Thoracic aorta (tissue), 2 donors: ENCODE results near the gene P2RX7. TPM values are rescaled to one million over a fixed set of nuclear protein-coding genes. Genes with fewer than 3 reads are reported as not detected.

Experiments used
- ATAC-seq: fragments of 150-250 bp; one replicate; pipeline ENCODE4 v1.8.0; 2017; ENCODE audit warnings: low read depth; ENCODE audit not compliant: insufficient number of reproducible peaks, low FRiP score
- DNase-seq: peaks from one replicate; pipeline ENCODE4 v3.0.0-alpha.2; 2020; ENCODE audit warnings: low spot score
- H3K27ac ChIP-seq, 2 donors: fragments of 200-600 bp; sonication (generic); 1 replicate in 1 of 2; 2 replicates in 1 of 2; pipeline ENCODE4 v1.5.1; 2016; ENCODE audit warnings: mild to moderate bottlenecking in 2 of 2, moderate library complexity in 2 of 2
- H3K27me3 ChIP-seq: fragments of 200-600 bp; sonication (generic); replicated peaks from 2 replicates; pipeline ENCODE4 v1.6.0; 2016; ENCODE audit warnings: mild to moderate bottlenecking; ENCODE audit not compliant: insufficient read depth
- H3K36me3 ChIP-seq: fragments of 200-600 bp; sonication (generic); one replicate; pipeline ENCODE4 v1.5.1; 2016
- H3K4me1 ChIP-seq, 2 donors: fragments of 200-600 bp; sonication (generic); 1 replicate in 1 of 2; 2 replicates in 1 of 2; pipeline versions ENCODE4 v1.5.1 to v1.6.0; 2016; ENCODE audit warnings: low read depth in 2 of 2, mild to moderate bottlenecking in 1 of 2; ENCODE audit not compliant: control insufficient read depth in 1 of 2
- H3K4me3 ChIP-seq: fragments of 200-600 bp; sonication (generic); 2 replicates; pipeline ENCODE4 v1.5.1; 2016; ENCODE audit warnings: mild to moderate bottlenecking
- H3K9me3 ChIP-seq: fragments of 200-600 bp; sonication (generic); 2 replicates; pipeline ENCODE4 v1.5.1; 2016
- total RNA-seq, 2 donors: library from RNA; depleted of rRNA; stranded (reverse); fragments of >200 nt; gene quantifications; one replicate each; pipeline versions ENCODE4 v1.1.0 to v1.2.3, GENCODE V29; 2016
- TF ChIP-seq, protein P1 (sequence below): fragments of 200-600 bp; sonication (generic); IDR thresholded peaks from one replicate; pipeline ENCODE4 v1.5.1; 2019; ENCODE audit warnings: antibody characterized with exemption

P2RX7 gene
- total RNA-seq, 2 donors from 2014 or later, result 3.2 to 4.0 TPM

DNA sequence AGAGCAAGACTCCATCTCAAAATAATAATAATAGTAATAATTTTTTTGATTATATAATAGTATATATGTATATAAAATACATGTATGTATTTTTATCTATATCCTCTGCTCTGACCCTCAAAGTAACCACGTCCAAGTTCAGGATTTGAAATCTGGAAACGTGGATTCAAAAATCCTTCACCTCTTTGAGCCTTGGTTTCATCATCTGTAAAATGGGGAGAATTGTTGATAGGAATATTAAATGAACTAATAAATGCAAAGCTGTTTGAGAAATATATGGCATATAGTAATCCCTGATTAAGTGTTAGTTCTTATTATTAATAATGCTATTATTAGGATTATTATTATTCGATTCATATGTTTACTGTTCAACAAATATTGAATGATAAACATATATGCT is 2.6 kb downstream of the P2RX7 start:
- TF ChIP-seq, protein P1, sequence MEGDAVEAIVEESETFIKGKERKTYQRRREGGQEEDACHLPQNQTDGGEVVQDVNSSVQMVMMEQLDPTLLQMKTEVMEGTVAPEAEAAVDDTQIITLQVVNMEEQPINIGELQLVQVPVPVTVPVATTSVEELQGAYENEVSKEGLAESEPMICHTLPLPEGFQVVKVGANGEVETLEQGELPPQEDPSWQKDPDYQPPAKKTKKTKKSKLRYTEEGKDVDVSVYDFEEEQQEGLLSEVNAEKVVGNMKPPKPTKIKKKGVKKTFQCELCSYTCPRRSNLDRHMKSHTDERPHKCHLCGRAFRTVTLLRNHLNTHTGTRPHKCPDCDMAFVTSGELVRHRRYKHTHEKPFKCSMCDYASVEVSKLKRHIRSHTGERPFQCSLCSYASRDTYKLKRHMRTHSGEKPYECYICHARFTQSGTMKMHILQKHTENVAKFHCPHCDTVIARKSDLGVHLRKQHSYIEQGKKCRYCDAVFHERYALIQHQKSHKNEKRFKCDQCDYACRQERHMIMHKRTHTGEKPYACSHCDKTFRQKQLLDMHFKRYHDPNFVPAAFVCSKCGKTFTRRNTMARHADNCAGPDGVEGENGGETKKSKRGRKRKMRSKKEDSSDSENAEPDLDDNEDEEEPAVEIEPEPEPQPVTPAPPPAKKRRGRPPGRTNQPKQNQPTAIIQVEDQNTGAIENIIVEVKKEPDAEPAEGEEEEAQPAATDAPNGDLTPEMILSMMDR, result no peak
- no peak for ATAC-seq
- Histone ChIP-seq H3K27ac (no peak overlapping the region), H3K4me3 (no peak overlapping the region), H3K27me3 (no peaks in the 10 kb centered on the region), H3K4me1 (peaks cover 0 to 6% of the 10 kb centered on the region in 2 donors), H3K9me3 (no peaks in the 10 kb centered on the region), H3K36me3 (no peaks in the 10 kb centered on the region)
- DNase-seq, result no peak

DNA sequence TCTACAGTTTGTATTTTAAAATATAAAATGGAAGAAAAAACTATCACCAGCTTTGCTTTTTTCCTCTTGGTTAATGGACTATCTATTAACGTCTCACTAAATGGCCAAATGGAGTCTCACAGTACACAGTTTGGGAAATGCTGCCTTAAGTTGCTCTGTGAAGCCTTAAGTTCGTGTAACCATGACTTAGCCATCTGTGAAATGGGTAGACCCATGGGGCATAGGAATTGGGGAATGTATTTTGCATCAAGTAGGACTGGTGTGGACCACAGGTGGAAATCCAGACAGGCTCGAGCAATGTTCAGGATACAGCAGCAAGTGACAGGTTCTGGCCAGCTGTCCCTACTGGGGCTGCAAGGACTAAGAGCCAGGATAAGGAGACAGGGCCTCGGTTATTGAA is 4.8 kb downstream of the P2RX7 start:
- TF ChIP-seq, protein P1, result no peak
- H3K4me3 ChIP-seq, result no peak overlapping the region
- ATAC-seq (no peak), DNase-seq (no peak)
- no peaks in the 10 kb centered on the region for H3K9me3 ChIP-seq
- H3K36me3 ChIP-seq, result no peaks in the 10 kb centered on the region
- no peak overlapping the region for H3K27ac ChIP-seq
- peaks cover 0 to 6% of the 10 kb centered on the region in 2 donors for H3K4me1 ChIP-seq
- no peaks in the 10 kb centered on the region for H3K27me3 ChIP-seq

DNA sequence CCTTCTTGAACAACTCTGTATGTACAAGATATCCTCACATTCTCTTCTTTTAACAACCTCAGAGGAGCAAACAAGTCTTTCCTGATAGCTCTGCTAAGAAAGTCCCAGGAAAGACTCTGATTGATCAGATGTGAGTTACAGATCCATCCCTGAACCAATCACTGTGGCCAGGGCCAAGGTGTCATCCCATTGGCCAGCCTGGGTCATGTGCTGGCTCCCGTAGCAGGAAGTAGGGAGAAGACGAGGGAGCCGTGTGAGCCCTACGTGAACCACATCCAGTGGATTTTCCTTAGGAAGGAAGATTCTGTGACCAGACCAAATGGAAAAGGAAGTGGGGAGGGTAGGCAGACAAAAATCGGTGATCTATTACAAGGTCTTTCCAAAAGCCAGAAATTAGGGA is 5.6 kb downstream of the P2RX7 start:
- no peak overlapping the region for H3K4me3 ChIP-seq
- H3K27me3 ChIP-seq, result no peaks in the 10 kb centered on the region
- no peaks in the 10 kb centered on the region for H3K36me3 ChIP-seq
- H3K27ac ChIP-seq, result no peak overlapping the region
- H3K9me3 ChIP-seq, result no peaks in the 10 kb centered on the region
- ATAC-seq (no peak), DNase-seq (no peak)
- H3K4me1 ChIP-seq, result peaks cover 0 to 6% of the 10 kb centered on the region in 2 donors
- TF ChIP-seq, protein P1, result no peak

DNA sequence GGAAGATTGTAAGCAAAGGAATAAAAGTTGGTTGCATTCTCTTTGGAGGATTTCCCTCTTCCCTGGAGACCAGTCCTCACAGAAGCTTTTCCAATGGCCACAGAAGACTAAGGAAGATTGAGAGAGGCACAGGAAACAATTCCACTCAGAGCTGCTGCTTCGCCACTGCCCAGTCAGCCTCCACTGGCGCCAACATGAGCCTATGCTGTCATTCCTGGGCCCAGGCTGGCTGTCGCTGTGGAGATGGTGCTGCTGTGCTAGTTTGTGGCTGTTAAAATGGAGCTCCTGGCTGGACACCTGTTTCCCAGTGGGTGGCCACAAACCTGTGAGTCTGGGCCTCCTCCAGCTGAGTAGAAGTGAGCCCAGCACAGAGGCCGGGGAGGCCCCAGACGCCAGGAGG is 6.6 kb downstream of the P2RX7 start:
- no peaks in the 10 kb centered on the region for H3K4me1 ChIP-seq
- DNase-seq, result no peak
- TF ChIP-seq, protein P1, result no peak
- H3K27me3 ChIP-seq, result no peaks in the 10 kb centered on the region
- no peaks in the 10 kb centered on the region for H3K9me3 ChIP-seq
- no peaks in the 10 kb centered on the region for H3K36me3 ChIP-seq
- ATAC-seq, result no peak
- no peak overlapping the region for H3K27ac ChIP-seq
- no peak overlapping the region for H3K4me3 ChIP-seq

DNA sequence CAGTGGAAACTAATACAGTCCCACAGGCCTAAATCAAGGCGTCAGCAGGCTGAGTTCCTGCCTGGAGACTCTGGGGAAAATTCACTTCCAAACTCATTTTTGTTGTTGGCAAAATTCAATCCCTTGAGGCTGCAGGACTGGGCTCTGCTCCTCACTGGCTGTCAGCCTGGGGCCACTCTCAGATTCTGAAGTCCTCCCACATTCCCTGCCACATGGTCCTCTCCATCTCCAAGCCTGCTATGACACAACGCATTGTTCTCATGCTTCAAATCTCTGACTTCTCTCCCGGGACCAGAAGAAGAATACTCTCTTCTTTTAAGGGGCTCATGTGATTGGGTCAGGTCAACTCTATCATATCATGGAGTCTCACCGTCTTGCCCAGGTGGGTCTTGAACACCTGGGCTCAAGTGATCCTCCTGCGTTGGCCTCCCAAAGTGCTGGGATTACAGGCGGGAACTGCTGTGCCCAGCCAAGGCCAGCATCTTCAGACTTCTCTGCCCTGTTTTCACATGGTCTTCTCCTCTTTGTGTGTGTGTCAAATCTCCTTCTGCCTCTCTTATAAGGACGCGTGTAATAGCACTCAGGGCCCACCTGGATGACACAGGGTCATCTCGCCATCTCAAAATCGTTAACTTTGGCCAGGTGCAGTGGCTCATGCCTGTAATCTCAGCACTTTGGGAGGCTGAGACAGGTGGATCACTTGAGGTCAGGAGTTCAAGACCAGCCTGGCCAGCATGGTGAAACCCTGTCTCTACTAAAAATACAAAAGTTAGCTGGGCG is 9.7 kb downstream of the P2RX7 start:
- ATAC-seq (no peak), DNase-seq (no peak)
- no peaks in the 10 kb centered on the region for H3K9me3 ChIP-seq
- H3K36me3 ChIP-seq, result no peaks in the 10 kb centered on the region
- TF ChIP-seq, protein P1, result no peak
- no peaks in the 10 kb centered on the region for H3K27me3 ChIP-seq
- H3K27ac ChIP-seq, result no peak overlapping the region
- H3K4me3 ChIP-seq, result no peak overlapping the region
- H3K4me1 ChIP-seq, result no peaks in the 10 kb centered on the region
